Type B pancreatic cell (in vitro differentiated cells): ENCODE results near the gene ST6GALNAC3. TPM values are rescaled to one million over a fixed set of nuclear protein-coding genes. Genes with fewer than 3 reads are reported as not detected.

Experiments used
- DNase-seq: peaks from one replicate; pipeline ENCODE4 v3.0.0; 2021; ENCODE audit warnings: mixed read lengths; ENCODE audit not compliant: unreplicated experiment; ENCODE audit errors: extremely low spot score
- H3K27ac Mint-ChIP-seq: 2 replicates; pipeline ENCODE4 v1.8.0; 2021; ENCODE audit warnings: mild to moderate bottlenecking, mixed read lengths
- H3K27me3 Mint-ChIP-seq: 2 replicates; pipeline ENCODE4 v1.8.0; 2021; ENCODE audit warnings: mixed read lengths
- H3K36me3 Mint-ChIP-seq: 2 replicates; pipeline ENCODE4 v1.8.0; 2021; ENCODE audit warnings: mixed read lengths
- H3K4me1 Mint-ChIP-seq: one replicate; pipeline ENCODE4 v1.8.0; 2021; ENCODE audit warnings: mixed read lengths; ENCODE audit not compliant: unreplicated experiment
- H3K4me3 Mint-ChIP-seq: 2 replicates; pipeline ENCODE4 v1.8.0; 2021; ENCODE audit warnings: mild to moderate bottlenecking, mixed read lengths
- H3K9me3 Mint-ChIP-seq: 2 replicates; pipeline ENCODE4 v1.8.0; 2021; ENCODE audit warnings: mixed read lengths
- CTCF ChIP-seq: fragments of 200-600 bp; sonication (generic); conservative IDR thresholded peaks from 2 replicates; pipeline ENCODE4 v1.5.0; 2021; ENCODE audit warnings: antibody characterized with exemption, mild to moderate bottlenecking
- total RNA-seq: library from RNA; stranded (reverse); gene quantifications from 2 replicates; pipeline ENCODE4 v1.2.1, GENCODE V29; 2021; ENCODE audit warnings: low replicate concordance

The ST6GALNAC3 gene
- total RNA-seq, 1 donor from 2014 or later = 24.7 TPM

- Mint-ChIP-seq H3K4me3 (no peak overlapping the region), H3K27ac (no peak overlapping the region), H3K4me1 (peaks cover 5% of the 10 kb centered on the region), H3K27me3 (no peaks in the 10 kb centered on the region), H3K9me3 (peaks cover 4% of the 10 kb centered on the region), H3K36me3 (no peaks in the 10 kb centered on the region)
- no peak for DNase-seq
- TF ChIP-seq CTCF = no peak
These were observed 592.0 kb downstream of the ST6GALNAC3 start for GRCh38 chr1:76666499-76666898.

- no peak overlapping the region for H3K27ac Mint-ChIP-seq
- H3K27me3 Mint-ChIP-seq = no peaks in the 10 kb centered on the region
- peaks cover 4% of the 10 kb centered on the region for H3K9me3 Mint-ChIP-seq
- no peaks in the 10 kb centered on the region for H3K36me3 Mint-ChIP-seq
- peaks cover 5% of the 10 kb centered on the region for H3K4me1 Mint-ChIP-seq
- no peak for TF ChIP-seq CTCF
- no peak overlapping the region for H3K4me3 Mint-ChIP-seq
- no peak for DNase-seq
These were observed 593.5 kb downstream of the ST6GALNAC3 start for GRCh38 chr1:76668046-76668445.

- H3K9me3 Mint-ChIP-seq = peaks cover 4% of the 10 kb centered on the region
- no peaks in the 10 kb centered on the region for H3K27me3 Mint-ChIP-seq
- H3K27ac Mint-ChIP-seq = no peak overlapping the region
- TF ChIP-seq CTCF = no peak
- H3K4me3 Mint-ChIP-seq = no peak overlapping the region
- H3K36me3 Mint-ChIP-seq = no peaks in the 10 kb centered on the region
- no peak for DNase-seq
- H3K4me1 Mint-ChIP-seq = peaks cover 5% of the 10 kb centered on the region
These were observed 594.6 kb downstream of the ST6GALNAC3 start for GRCh38 chr1:76669131-76669530.

GRCh38 chr1:76669624-76670315 is 595.2 kb downstream of the ST6GALNAC3 start:
- Mint-ChIP-seq H3K4me3 (no peak overlapping the region), H3K9me3 (no peaks in the 10 kb centered on the region), H3K4me1 (peaks cover 5% of the 10 kb centered on the region), H3K36me3 (no peaks in the 10 kb centered on the region), H3K27ac (no peak overlapping the region), H3K27me3 (no peaks in the 10 kb centered on the region)
- TF ChIP-seq CTCF = no peak
- no peak for DNase-seq

GRCh38 chr1:76674689-76675210 is 600.2 kb downstream of the ST6GALNAC3 start:
- Mint-ChIP-seq H3K27me3 (no peaks in the 10 kb centered on the region), H3K36me3 (no peaks in the 10 kb centered on the region), H3K9me3 (no peaks in the 10 kb centered on the region), H3K27ac (no peak overlapping the region), H3K4me1 (no peaks in the 10 kb centered on the region), H3K4me3 (no peak overlapping the region)
- no peak for TF ChIP-seq CTCF
- no peak for DNase-seq
